ENCODE measurements around the gene ZNF22.

The ZNF22 gene

GRCh38 chr10:45035673-45036072, 35.0 kb downstream of the ZNF22 start:
- DNase-seq, result no peak

GRCh38 chr10:45040921-45041542, 40.3 kb downstream of the ZNF22 start:
- no peak for DNase-seq

- DNase-seq, result no peak
These were observed 43.6 kb downstream of the ZNF22 start for GRCh38 chr10:45044290-45044689.

- no peak for DNase-seq
These were observed 50.0 kb downstream of the ZNF22 start for GRCh38 chr10:45050551-45051235.

GRCh38 chr10:45052700-45053099, 52.0 kb downstream of the ZNF22 start:
- DNase-seq, result no peak

- DNase-seq, result no peak
These were observed 52.9 kb downstream of the ZNF22 start for GRCh38 chr10:45053569-45054100.
